Liver (tissue), 9 donors: ENCODE measurements around the gene FOXD1. TPM values are rescaled to one million over a fixed set of nuclear protein-coding genes. Genes with fewer than 3 reads are reported as not detected.

Experiments used
- DNase-seq: peaks from one replicate; pipeline ENCODE4 v3.0.0-alpha.2; 2017; ENCODE audit warnings: low spot score
- H3K27ac ChIP-seq, 2 donors: one replicate each; pipeline ENCODE4 v1.7.0; 2013; ENCODE audit warnings: inconsistent platforms in 2 of 2, low read length in 2 of 2, control low read depth in 1 of 2, low read depth in 1 of 2, mild to moderate bottlenecking in 1 of 2
- H3K27me3 ChIP-seq, 4 donors: one replicate each; pipeline versions ENCODE4 v1.6.1 to v1.7.0; 2013; ENCODE audit warnings: low read length in 3 of 4, inconsistent platforms in 1 of 4, mild to moderate bottlenecking in 1 of 4, moderate library complexity in 1 of 4; ENCODE audit not compliant: control insufficient read depth in 4 of 4, insufficient read depth in 4 of 4
- H3K36me3 ChIP-seq, 4 donors: one replicate each; pipeline versions ENCODE4 v1.6.1 to v1.7.0; 2013; ENCODE audit warnings: low read length in 3 of 4, mild to moderate bottlenecking in 3 of 4, low read depth in 1 of 4, moderate library complexity in 1 of 4; ENCODE audit not compliant: control insufficient read depth in 4 of 4, insufficient read depth in 3 of 4
- H3K4me1 ChIP-seq, 4 donors: one replicate each; pipeline versions ENCODE4 v1.6.1 to v1.7.0; 2013; ENCODE audit warnings: low read length in 3 of 4, mild to moderate bottlenecking in 3 of 4, moderate library complexity in 1 of 4; ENCODE audit not compliant: control insufficient read depth in 4 of 4, insufficient read depth in 4 of 4
- H3K4me3 ChIP-seq, 3 donors: one replicate each; pipeline versions ENCODE4 v1.6.1 to v1.7.0; 2013; ENCODE audit warnings: low read length in 3 of 3, control low read depth in 1 of 3, low read depth in 1 of 3, mild to moderate bottlenecking in 1 of 3
- H3K9ac ChIP-seq, 2 donors: one replicate each; pipeline ENCODE4 v1.7.0; 2013; ENCODE audit warnings: low read length in 2 of 2, mild to moderate bottlenecking in 2 of 2, moderate library complexity in 2 of 2, control low read depth in 1 of 2, low read depth in 1 of 2
- H3K9me3 ChIP-seq, 4 donors: one replicate each; pipeline versions ENCODE4 v1.6.1 to v1.7.0; 2013; ENCODE audit warnings: low read length in 3 of 4; ENCODE audit not compliant: control insufficient read depth in 4 of 4
- EGR1 ChIP-seq, 2 donors: IDR thresholded peaks; 2 replicates each; pipeline ENCODE4 v1.6.1; 2016 to 2018; ENCODE audit warnings: antibody characterized with exemption in 2 of 2, low read depth in 2 of 2
- FOXA1 ChIP-seq: IDR thresholded peaks from 2 replicates; pipeline ENCODE4 v1.6.1; 2016; ENCODE audit warnings: antibody characterized with exemption
- FOXA2 ChIP-seq: IDR thresholded peaks from 2 replicates; pipeline ENCODE4 v1.6.1; 2016; ENCODE audit warnings: antibody characterized with exemption
- GABPA ChIP-seq, 2 donors: IDR thresholded peaks in 1 of 2; conservative IDR thresholded peaks in 1 of 2; 2 replicates each; pipeline ENCODE4 v1.6.1; 2016; ENCODE audit warnings: antibody characterized with exemption in 2 of 2, mild to moderate bottlenecking in 1 of 2, moderate library complexity in 1 of 2
- HNF4A ChIP-seq, 2 donors: conservative IDR thresholded peaks; 2 replicates each; pipeline ENCODE4 v1.6.1; 2016; ENCODE audit warnings: antibody characterized with exemption in 2 of 2, mild to moderate bottlenecking in 2 of 2
- HNF4G ChIP-seq: IDR thresholded peaks from 2 replicates; pipeline ENCODE4 v1.6.1; 2016; ENCODE audit warnings: antibody characterized with exemption
- JUND ChIP-seq, 2 donors: IDR thresholded peaks; 2 replicates each; pipeline ENCODE4 v1.6.1; 2016; ENCODE audit warnings: antibody characterized with exemption in 2 of 2
- NR2F2 ChIP-seq: IDR thresholded peaks from 2 replicates; pipeline ENCODE4 v1.6.1; 2016; ENCODE audit warnings: antibody characterized with exemption
- RAD21 ChIP-seq, 2 donors: IDR thresholded peaks; 2 replicates each; pipeline ENCODE4 v1.6.1; 2016; ENCODE audit warnings: antibody characterized with exemption in 2 of 2, mild to moderate bottlenecking in 2 of 2
- RXRA ChIP-seq, 2 donors: IDR thresholded peaks; 2 replicates each; pipeline ENCODE4 v1.6.1; 2017 to 2018; ENCODE audit warnings: antibody characterized with exemption in 2 of 2, mild to moderate bottlenecking in 1 of 2
- SP1 ChIP-seq: IDR thresholded peaks from 2 replicates; pipeline ENCODE4 v1.6.1; 2018; ENCODE audit warnings: antibody characterized with exemption, mild to moderate bottlenecking
- TAF1 ChIP-seq: conservative IDR thresholded peaks from 2 replicates; pipeline ENCODE4 v1.6.1; 2016; ENCODE audit warnings: antibody characterized with exemption, mild to moderate bottlenecking
- YY1 ChIP-seq: IDR thresholded peaks from 2 replicates; pipeline ENCODE4 v1.6.1; 2016; ENCODE audit warnings: antibody characterized with exemption, mild to moderate bottlenecking
- WGBS: extraction: QIAGEN DNeasy Blood & Tissue Kit; methylation state at CpG from one replicate; pipeline ENCODE4 v1.1.7; 2013; 5-methylcytosine and 5-hydroxymethylcytosine counted together
- polyA plus RNA-seq, 2 donors: library from polyadenylated mRNA; stranded (reverse) in 1 of 2; unstranded in 1 of 2; fragments of 200-250 nt in 1 of 2; fragments of >200 nt in 1 of 2; fragmentation: Nextera tagmentation in 1 of 2; extraction: Ambion mirVana in 1 of 2; gene quantifications; one replicate each; pipeline versions ENCODE4 v1.2.1 to v1.2.3, GENCODE V29; 2013 to 2015
- total RNA-seq, 2 donors: library from RNA; depleted of rRNA; stranded (reverse); fragments of >200 nt; gene quantifications; one replicate each; pipeline ENCODE4 v1.2.3, GENCODE V29; 2014
- TF ChIP-seq, protein P1 (sequence below): IDR thresholded peaks from 2 replicates; pipeline ENCODE4 v1.6.1; 2016; ENCODE audit warnings: antibody characterized with exemption, mild to moderate bottlenecking
- TF ChIP-seq, protein P2 (sequence below): IDR thresholded peaks from 2 replicates; pipeline ENCODE4 v1.6.1; 2016; ENCODE audit warnings: antibody characterized with exemption
- TF ChIP-seq, protein P3 (sequence below): fragments of 150-350 bp; IDR thresholded peaks from 2 replicates; pipeline ENCODE4 v1.5.1; 2017; ENCODE audit warnings: improper control_type of control experiment, low read depth, low read length; ENCODE audit not compliant: missing input control
- TF ChIP-seq, protein P4 (sequence below): IDR thresholded peaks from 2 replicates; pipeline ENCODE4 v1.6.1; 2016; ENCODE audit warnings: antibody characterized with exemption
- TF ChIP-seq, protein P5 (sequence below): IDR thresholded peaks from 2 replicates; pipeline ENCODE4 v1.6.1; 2016; ENCODE audit warnings: antibody characterized with exemption
- donor health status: healthy.
- donor health status: healthy.
- donor health status: healthy.
- donor health status: healthy.
- donor health status: healthy.

FOXD1 gene
- total and polyA plus RNA-seq, 4 donors, result not detected

DNA sequence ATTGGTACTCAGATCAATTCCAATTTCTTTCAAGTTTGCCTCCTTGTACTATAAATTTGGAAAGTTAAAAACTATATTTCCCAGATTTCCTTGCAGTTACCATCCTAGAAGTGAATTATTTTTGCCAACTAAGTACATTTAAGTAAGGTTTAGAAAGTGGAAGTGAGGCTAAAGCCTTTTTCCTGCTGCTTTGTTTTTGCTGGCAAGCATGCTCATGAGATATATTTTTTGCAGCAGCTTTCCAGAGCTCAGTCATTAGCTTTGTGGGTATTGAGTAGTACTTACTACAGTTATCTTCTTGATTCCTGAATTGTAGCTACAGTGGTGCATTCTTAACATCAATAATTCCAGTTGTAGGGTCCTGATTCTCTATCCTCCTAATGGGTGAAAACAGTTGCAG, 46.1 kb upstream of the FOXD1 start:
- Histone ChIP-seq H3K4me3 (no peak overlapping the region), H3K9me3 (no peaks in the 10 kb centered on the region), H3K27ac (no peak overlapping the region), H3K27me3 (no peaks in the 10 kb centered on the region), H3K4me1 (peaks cover 0 to 21% (median 12%) of the 10 kb centered on the region in 4 donors), H3K36me3 (no peaks in the 10 kb centered on the region), H3K9ac (no peak overlapping the region)
- TF ChIP-seq HNF4G (no peak), RXRA (IDR thresholded peaks at IDR 0.05) (no peak), TAF1 (no peak), FOXA1 (no peak), SP1 (no peak), HNF4A (conservative IDR thresholded peaks at IDR 0.05) (no peak), FOXA2 (no peak), EGR1 (IDR thresholded peaks at IDR 0.05; ENCODE audit: low read depth in 2 of 2) (no peak)
- TF ChIP-seq, protein P1, sequence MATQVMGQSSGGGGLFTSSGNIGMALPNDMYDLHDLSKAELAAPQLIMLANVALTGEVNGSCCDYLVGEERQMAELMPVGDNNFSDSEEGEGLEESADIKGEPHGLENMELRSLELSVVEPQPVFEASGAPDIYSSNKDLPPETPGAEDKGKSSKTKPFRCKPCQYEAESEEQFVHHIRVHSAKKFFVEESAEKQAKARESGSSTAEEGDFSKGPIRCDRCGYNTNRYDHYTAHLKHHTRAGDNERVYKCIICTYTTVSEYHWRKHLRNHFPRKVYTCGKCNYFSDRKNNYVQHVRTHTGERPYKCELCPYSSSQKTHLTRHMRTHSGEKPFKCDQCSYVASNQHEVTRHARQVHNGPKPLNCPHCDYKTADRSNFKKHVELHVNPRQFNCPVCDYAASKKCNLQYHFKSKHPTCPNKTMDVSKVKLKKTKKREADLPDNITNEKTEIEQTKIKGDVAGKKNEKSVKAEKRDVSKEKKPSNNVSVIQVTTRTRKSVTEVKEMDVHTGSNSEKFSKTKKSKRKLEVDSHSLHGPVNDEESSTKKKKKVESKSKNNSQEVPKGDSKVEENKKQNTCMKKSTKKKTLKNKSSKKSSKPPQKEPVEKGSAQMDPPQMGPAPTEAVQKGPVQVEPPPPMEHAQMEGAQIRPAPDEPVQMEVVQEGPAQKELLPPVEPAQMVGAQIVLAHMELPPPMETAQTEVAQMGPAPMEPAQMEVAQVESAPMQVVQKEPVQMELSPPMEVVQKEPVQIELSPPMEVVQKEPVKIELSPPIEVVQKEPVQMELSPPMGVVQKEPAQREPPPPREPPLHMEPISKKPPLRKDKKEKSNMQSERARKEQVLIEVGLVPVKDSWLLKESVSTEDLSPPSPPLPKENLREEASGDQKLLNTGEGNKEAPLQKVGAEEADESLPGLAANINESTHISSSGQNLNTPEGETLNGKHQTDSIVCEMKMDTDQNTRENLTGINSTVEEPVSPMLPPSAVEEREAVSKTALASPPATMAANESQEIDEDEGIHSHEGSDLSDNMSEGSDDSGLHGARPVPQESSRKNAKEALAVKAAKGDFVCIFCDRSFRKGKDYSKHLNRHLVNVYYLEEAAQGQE, result no peak
- TF ChIP-seq, protein P2, sequence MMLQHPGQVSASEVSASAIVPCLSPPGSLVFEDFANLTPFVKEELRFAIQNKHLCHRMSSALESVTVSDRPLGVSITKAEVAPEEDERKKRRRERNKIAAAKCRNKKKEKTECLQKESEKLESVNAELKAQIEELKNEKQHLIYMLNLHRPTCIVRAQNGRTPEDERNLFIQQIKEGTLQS, result no peak
- no peak for DNase-seq

DNA sequence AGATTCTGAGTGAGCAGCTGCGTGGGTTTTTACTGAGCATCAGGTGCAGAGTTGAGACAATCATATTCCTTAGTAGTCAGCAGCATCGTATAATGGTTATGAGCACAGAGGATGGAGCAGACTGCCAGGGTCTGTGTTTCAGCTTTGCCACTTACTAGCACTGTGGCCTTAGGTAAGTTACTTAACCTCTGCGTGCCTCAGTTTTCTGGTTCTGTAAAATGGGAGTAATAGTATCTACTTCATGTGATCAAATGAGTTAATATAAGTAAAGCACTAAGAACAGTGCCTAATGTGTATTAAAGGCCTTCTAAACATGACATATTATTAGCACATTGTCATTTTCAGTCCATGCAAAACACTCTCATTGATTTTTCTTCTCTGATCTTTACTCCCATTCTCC, 44.8 kb upstream of the FOXD1 start:
- no peaks in the 10 kb centered on the region for H3K27me3 ChIP-seq
- H3K36me3 ChIP-seq, result no peaks in the 10 kb centered on the region

More for the DNA sequence above, 44.8 kb upstream of the FOXD1 start:
- no peak overlapping the region for H3K4me3 ChIP-seq
- H3K9ac ChIP-seq, result no peak overlapping the region
- H3K9me3 ChIP-seq, result no peaks in the 10 kb centered on the region
- H3K4me1 ChIP-seq, result peaks cover 0 to 14% (median 7%) of the 10 kb centered on the region in 4 donors
- WGBS, result 80% methylated on average over 3 of the region's 3 CpGs
- H3K27ac ChIP-seq, result no peak overlapping the region
- TF ChIP-seq YY1 (no peak), GABPA (IDR thresholded peaks at IDR 0.05 in 1 of 2, conservative IDR thresholded peaks at IDR 0.05 in 1 of 2) (no peak), FOXA1 (no peak), SP1 (no peak), RXRA (IDR thresholded peaks at IDR 0.05) (no peak), TAF1 (no peak), JUND (IDR thresholded peaks at IDR 0.05) (no peak), RAD21 (IDR thresholded peaks at IDR 0.05) (no peak), HNF4A (conservative IDR thresholded peaks at IDR 0.05) (no peak), EGR1 (IDR thresholded peaks at IDR 0.05; ENCODE audit: low read depth in 2 of 2) (no peak), FOXA2 (no peak), HNF4G (no peak), NR2F2 (no peak)
- TF ChIP-seq, protein P3, sequence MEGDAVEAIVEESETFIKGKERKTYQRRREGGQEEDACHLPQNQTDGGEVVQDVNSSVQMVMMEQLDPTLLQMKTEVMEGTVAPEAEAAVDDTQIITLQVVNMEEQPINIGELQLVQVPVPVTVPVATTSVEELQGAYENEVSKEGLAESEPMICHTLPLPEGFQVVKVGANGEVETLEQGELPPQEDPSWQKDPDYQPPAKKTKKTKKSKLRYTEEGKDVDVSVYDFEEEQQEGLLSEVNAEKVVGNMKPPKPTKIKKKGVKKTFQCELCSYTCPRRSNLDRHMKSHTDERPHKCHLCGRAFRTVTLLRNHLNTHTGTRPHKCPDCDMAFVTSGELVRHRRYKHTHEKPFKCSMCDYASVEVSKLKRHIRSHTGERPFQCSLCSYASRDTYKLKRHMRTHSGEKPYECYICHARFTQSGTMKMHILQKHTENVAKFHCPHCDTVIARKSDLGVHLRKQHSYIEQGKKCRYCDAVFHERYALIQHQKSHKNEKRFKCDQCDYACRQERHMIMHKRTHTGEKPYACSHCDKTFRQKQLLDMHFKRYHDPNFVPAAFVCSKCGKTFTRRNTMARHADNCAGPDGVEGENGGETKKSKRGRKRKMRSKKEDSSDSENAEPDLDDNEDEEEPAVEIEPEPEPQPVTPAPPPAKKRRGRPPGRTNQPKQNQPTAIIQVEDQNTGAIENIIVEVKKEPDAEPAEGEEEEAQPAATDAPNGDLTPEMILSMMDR, result no peak
- TF ChIP-seq, protein P4, sequence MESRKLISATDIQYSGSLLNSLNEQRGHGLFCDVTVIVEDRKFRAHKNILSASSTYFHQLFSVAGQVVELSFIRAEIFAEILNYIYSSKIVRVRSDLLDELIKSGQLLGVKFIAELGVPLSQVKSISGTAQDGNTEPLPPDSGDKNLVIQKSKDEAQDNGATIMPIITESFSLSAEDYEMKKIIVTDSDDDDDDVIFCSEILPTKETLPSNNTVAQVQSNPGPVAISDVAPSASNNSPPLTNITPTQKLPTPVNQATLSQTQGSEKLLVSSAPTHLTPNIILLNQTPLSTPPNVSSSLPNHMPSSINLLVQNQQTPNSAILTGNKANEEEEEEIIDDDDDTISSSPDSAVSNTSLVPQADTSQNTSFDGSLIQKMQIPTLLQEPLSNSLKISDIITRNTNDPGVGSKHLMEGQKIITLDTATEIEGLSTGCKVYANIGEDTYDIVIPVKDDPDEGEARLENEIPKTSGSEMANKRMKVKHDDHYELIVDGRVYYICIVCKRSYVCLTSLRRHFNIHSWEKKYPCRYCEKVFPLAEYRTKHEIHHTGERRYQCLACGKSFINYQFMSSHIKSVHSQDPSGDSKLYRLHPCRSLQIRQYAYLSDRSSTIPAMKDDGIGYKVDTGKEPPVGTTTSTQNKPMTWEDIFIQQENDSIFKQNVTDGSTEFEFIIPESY, result no peak
- TF ChIP-seq, protein P2, result no peak
- TF ChIP-seq, protein P5, sequence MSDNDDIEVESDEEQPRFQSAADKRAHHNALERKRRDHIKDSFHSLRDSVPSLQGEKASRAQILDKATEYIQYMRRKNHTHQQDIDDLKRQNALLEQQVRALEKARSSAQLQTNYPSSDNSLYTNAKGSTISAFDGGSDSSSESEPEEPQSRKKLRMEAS, result no peak
- TF ChIP-seq, protein P1, result no peak
- DNase-seq, result no peak
